IMR-90 (cell line): ENCODE data around the gene HOXB7. TPM values are rescaled to one million over a fixed set of nuclear protein-coding genes. Genes with fewer than 3 reads are reported as not detected.

Source experiments
- ATAC-seq: fragments of 200-7000 bp; cut with Tn5 transposase; 2 replicates; pipeline ENCODE4 v1.9.1; 2020; ENCODE audit warnings: low read depth, mild to moderate bottlenecking, moderate library complexity
- BruUV-seq: library from RNA; stranded (reverse); fragments of 400-500 nt; replicated peaks from 2 replicates; lab custom pipeline; 2021; lab: Mats Ljungman, UMichigan
- CTCF ChIA-PET: fragments of 300-600 bp; formaldehyde crosslinking; extraction: SDS; loops from one replicate; lab custom pipeline; 2021; ENCODE audit warnings: antibody characterized with exemption; lab: Yijun Ruan, JAX
- POLR2A ChIA-PET: fragments of 300-600 bp; sonication (Branson Sonifier 250); formaldehyde crosslinking; loops from one replicate; lab custom pipeline; 2022; ENCODE audit warnings: antibody characterized with exemption; ENCODE audit not compliant: unreplicated experiment; lab: Charles Lee
- DNase-seq: peaks from one replicate; pipeline ENCODE4 v3.0.0; 2013
- H2AFZ ChIP-seq: replicated peaks from 2 replicates; pipeline ENCODE3; 2013; ENCODE audit warnings: low read length, mild to moderate bottlenecking; ENCODE audit not compliant: poor library complexity
- H2AK5ac ChIP-seq: 2 replicates; pipeline ENCODE4 v1.6.1; 2013; ENCODE audit warnings: low read depth, low read length, inconsistent platforms
- H2AK9ac ChIP-seq: replicated peaks from 2 replicates; pipeline ENCODE3; 2013; ENCODE audit warnings: mild to moderate bottlenecking, low read depth, low read length, moderate library complexity; ENCODE audit not compliant: poor library complexity
- H2BK120ac ChIP-seq: 2 replicates; pipeline ENCODE4 v1.6.1; 2013; ENCODE audit warnings: low read depth, low read length, inconsistent platforms
- H2BK15ac ChIP-seq: 3 replicates; pipeline ENCODE4 v1.6.1; 2013; ENCODE audit warnings: low read depth, low read length, inconsistent platforms
- H2BK20ac ChIP-seq: 2 replicates; pipeline ENCODE4 v1.6.1; 2013; ENCODE audit warnings: low read depth, mild to moderate bottlenecking, inconsistent platforms, low read length, moderate library complexity
- H2BK5ac ChIP-seq: 2 replicates; pipeline ENCODE4 v1.6.1; 2013; ENCODE audit warnings: mild to moderate bottlenecking, low read depth, low read length, inconsistent platforms; ENCODE audit not compliant: poor library complexity, severe bottlenecking
- H3K14ac ChIP-seq: replicated peaks from 2 replicates; pipeline ENCODE4 v1.6.1; 2013; ENCODE audit warnings: low read depth, low read length, inconsistent platforms
- H3K18ac ChIP-seq: 2 replicates; pipeline ENCODE4 v1.6.1; 2013; ENCODE audit warnings: low read depth, low read length, control low read depth
- H3K23ac ChIP-seq: 2 replicates; pipeline ENCODE4 v1.6.1; 2013; ENCODE audit warnings: low read depth, low read length, inconsistent platforms
- H3K27ac ChIP-seq: 2 replicates; pipeline ENCODE4 v1.5.1; 2013; ENCODE audit warnings: mild to moderate bottlenecking, control low read depth, low read length; ENCODE audit not compliant: insufficient read depth
- H3K27me3 ChIP-seq: 2 replicates; pipeline ENCODE4 v1.6.1; 2013; ENCODE audit warnings: low read length; ENCODE audit not compliant: control insufficient read depth, insufficient read depth
- H3K36me3 ChIP-seq: 2 replicates; pipeline ENCODE4 v1.6.1; 2013; ENCODE audit warnings: low read length, mixed read lengths; ENCODE audit not compliant: control insufficient read depth, insufficient read depth
- H3K4ac ChIP-seq: 2 replicates; pipeline ENCODE4 v1.6.1; 2013; ENCODE audit warnings: low read depth, low read length, inconsistent platforms
- H3K4me1 ChIP-seq: 2 replicates; pipeline ENCODE4 v1.6.1; 2013; ENCODE audit warnings: low read length, mixed read lengths; ENCODE audit not compliant: control insufficient read depth, insufficient read depth
- H3K4me2 ChIP-seq: 2 replicates; pipeline ENCODE4 v1.6.1; 2013; ENCODE audit warnings: low read depth, mild to moderate bottlenecking, control low read depth, low read length, moderate library complexity
- H3K4me3 ChIP-seq: 2 replicates; pipeline ENCODE4 v1.5.1; 2013; ENCODE audit warnings: low read depth, mild to moderate bottlenecking, control low read depth, low read length, moderate library complexity; ENCODE audit not compliant: insufficient read depth
- H3K56ac ChIP-seq: 2 replicates; pipeline ENCODE4 v1.6.1; 2013; ENCODE audit warnings: low read length, inconsistent platforms; ENCODE audit not compliant: insufficient read depth; ENCODE audit errors: extremely low read depth
- H3K79me1 ChIP-seq, 2 experiments: 2 replicates each; pipeline ENCODE4 v1.6.1; 2013; ENCODE audit warnings: low read length in 2 of 2, inconsistent platforms in 1 of 2, low read depth in 1 of 2
- H3K9ac ChIP-seq: 2 replicates; pipeline ENCODE4 v1.6.1; 2013; ENCODE audit warnings: low read depth, low read length, control low read depth
- H3K9me1 ChIP-seq: 2 replicates; pipeline ENCODE4 v1.6.1; 2013; ENCODE audit warnings: low read length, inconsistent platforms; ENCODE audit not compliant: insufficient read depth
- H3K9me3 ChIP-seq: 2 replicates; pipeline ENCODE4 v1.6.1; 2013; ENCODE audit warnings: low read length; ENCODE audit not compliant: control insufficient read depth, insufficient read depth
- H4K20me1 ChIP-seq: 2 replicates; pipeline ENCODE4 v1.6.1; 2013; ENCODE audit warnings: low read length, inconsistent platforms; ENCODE audit not compliant: insufficient read depth
- H4K5ac ChIP-seq: 2 replicates; pipeline ENCODE4 v1.6.1; 2013; ENCODE audit warnings: mild to moderate bottlenecking, low read depth, low read length, control low read depth
- H4K8ac ChIP-seq, 2 experiments: 2 replicates each; pipeline ENCODE4 v1.6.1; 2013; ENCODE audit warnings: low read depth in 2 of 2, low read length in 2 of 2, control low read depth in 1 of 2, inconsistent platforms in 1 of 2
- H4K91ac ChIP-seq: 2 replicates; pipeline ENCODE4 v1.6.1; 2013; ENCODE audit warnings: low read depth, low read length, inconsistent platforms; ENCODE audit not compliant: insufficient read depth
- BHLHE40 ChIP-seq: fragments of 150-350 bp; IDR thresholded peaks from 2 replicates; pipeline ENCODE4 v1.6.1; 2016; ENCODE audit warnings: mild to moderate bottlenecking, low read depth, low read length
- CEBPB ChIP-seq: IDR thresholded peaks from 2 replicates; pipeline ENCODE4 v1.6.1; 2012; ENCODE audit warnings: low read depth, low read length, improper control_type of control experiment
- CHD1 ChIP-seq: IDR thresholded peaks from 2 replicates; pipeline ENCODE4 v1.6.1; 2012; ENCODE audit warnings: low read depth, low read length, improper control_type of control experiment
- FOS ChIP-seq: fragments of 150-350 bp; IDR thresholded peaks from 2 replicates; pipeline ENCODE4 v1.6.1; 2016; ENCODE audit warnings: low read depth, low read length
- MAFK ChIP-seq: IDR thresholded peaks from 2 replicates; pipeline ENCODE4 v1.6.1; 2012; ENCODE audit warnings: low read depth, low read length, improper control_type of control experiment
- MAZ ChIP-seq: IDR thresholded peaks from 2 replicates; pipeline ENCODE4 v1.6.1; 2012; ENCODE audit warnings: low read depth, mild to moderate bottlenecking, low read length, improper control_type of control experiment, moderate library complexity, borderline replicate concordance
- MXI1 ChIP-seq: IDR thresholded peaks from 2 replicates; pipeline ENCODE4 v1.6.1; 2012; ENCODE audit warnings: low read depth, mild to moderate bottlenecking, low read length, moderate library complexity, borderline replicate concordance
- NFE2L2 ChIP-seq: fragments of 150-350 bp; IDR thresholded peaks from 2 replicates; pipeline ENCODE4 v1.6.1; 2016; ENCODE audit warnings: low read depth, mild to moderate bottlenecking, low read length
- RAD21 ChIP-seq: IDR thresholded peaks from 2 replicates; pipeline ENCODE4 v1.6.1; 2012; ENCODE audit warnings: low read length, improper control_type of control experiment
- RCOR1 ChIP-seq: IDR thresholded peaks from 2 replicates; pipeline ENCODE4 v1.6.1; 2012; ENCODE audit warnings: mild to moderate bottlenecking, low read length, improper control_type of control experiment; ENCODE audit not compliant: insufficient replicate concordance
- RFX5 ChIP-seq: IDR thresholded peaks from 2 replicates; pipeline ENCODE4 v1.8.0; 2012; ENCODE audit warnings: low read depth, mild to moderate bottlenecking, low read length, moderate library complexity
- SMC3 ChIP-seq: fragments of 150-350 bp; IDR thresholded peaks from 2 replicates; pipeline ENCODE4 v1.6.1; 2016; ENCODE audit warnings: low read depth, mild to moderate bottlenecking, antibody characterized with exemption, low read length, moderate library complexity
- WGBS, 2 experiments: methylation state at CpG; one replicate each; pipeline versions ENCODE4 v1.1.5 to v1.1.7; 2013; ENCODE audit warnings: missing lambda C conversion rate in 2 of 2; ENCODE audit not compliant: insufficient read length in 1 of 2; ENCODE audit errors: extremely low coverage in 2 of 2; 5-methylcytosine and 5-hydroxymethylcytosine counted together
- dilution Hi-C: fragments of 300-500 bp; cut with HindIII; formaldehyde crosslinking; loops from one replicate; pipeline ENCODE4 v1.14.3; 2018; ENCODE audit warnings: low sequenced_read_pairs; ENCODE audit not compliant: unreplicated experiment
- in situ Hi-C: fragments of 300-500 bp; cut with MboI; formaldehyde crosslinking; loops from 3 replicates; pipeline ENCODE4 v1.14.3; 2019; ENCODE audit warnings: low sequenced_read_pairs, inconsistent platforms, mixed read lengths
- intact Hi-C: fragments of 100-400 bp; cut with micrococcal nuclease; formaldehyde crosslinking; loops from 2 replicates; pipeline ENCODE4 v1.10.0; 2022
- polyA plus RNA-seq, 3 experiments: library from polyadenylated mRNA; depleted of rRNA; stranded (reverse); fragments of >200 nt; gene quantifications; 2 replicates each; pipeline ENCODE4 v1.2.3, GENCODE V29; 2012; ENCODE audit warnings: low replicate concordance in 1 of 3
- total RNA-seq: library from RNA; depleted of rRNA; stranded (reverse); fragments of >200 nt; gene quantifications from 2 replicates; pipeline ENCODE4 v1.2.3, GENCODE V29; 2012
- TF ChIP-seq, protein P1 (sequence below): conservative IDR thresholded peaks from 2 replicates; pipeline ENCODE4 v1.5.1; 2012; ENCODE audit warnings: mild to moderate bottlenecking, low read depth, low read length, improper control_type of control experiment
- TF ChIP-seq, protein P2 (sequence below): fragments of 150-350 bp; IDR thresholded peaks from 2 replicates; pipeline ENCODE4 v1.6.1; 2016; ENCODE audit warnings: low read depth, mild to moderate bottlenecking, low read length, moderate library complexity, borderline replicate concordance

HOXB7 gene
- total and polyA plus RNA-seq, 2 of the 4 experiments (the other 2 are of a cell fraction) = 1.8 to 6.7 TPM

DNA sequence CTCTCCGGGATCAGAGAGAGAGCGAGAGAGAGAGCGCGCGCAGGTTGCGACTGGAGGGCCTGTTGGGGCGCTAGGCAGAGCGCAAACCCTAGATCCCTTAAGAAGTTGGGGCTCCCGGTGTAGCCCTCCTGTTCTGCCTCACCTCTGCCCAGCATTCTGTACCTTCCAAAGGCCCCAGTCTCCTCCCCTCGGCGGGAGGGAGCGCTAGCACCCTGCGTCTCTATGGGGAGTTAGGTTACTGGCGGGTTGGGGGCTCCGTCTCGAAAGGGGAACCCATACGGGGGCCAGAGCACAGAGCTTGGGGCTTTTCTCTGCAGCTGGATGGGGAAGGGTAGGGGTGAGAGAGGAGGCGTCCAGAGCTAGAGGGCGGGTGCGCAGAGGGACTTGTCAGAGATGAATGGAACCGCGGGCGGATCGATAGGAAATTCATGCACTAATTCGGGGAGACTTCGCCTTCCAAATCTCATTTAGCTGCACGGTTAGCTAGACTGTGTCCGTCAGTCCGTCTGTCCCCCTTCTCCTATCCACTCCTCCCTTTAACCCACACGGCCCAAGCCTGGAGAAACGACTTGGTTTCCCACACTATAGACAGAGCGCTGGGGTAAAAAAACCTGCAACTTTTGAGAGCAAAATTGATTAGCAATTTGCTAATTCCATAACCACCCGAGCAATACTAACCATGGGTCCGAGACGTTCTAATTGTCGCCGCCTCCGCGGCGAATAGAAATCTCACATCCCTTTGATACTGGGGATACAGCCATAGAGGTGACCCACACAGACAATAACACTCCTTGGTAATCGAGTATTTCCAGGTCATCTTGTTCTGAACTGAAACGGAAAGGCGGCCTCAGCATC lies 32.0 kb downstream of the HOXB7 start:
- Histone ChIP-seq H2BK5ac (peak overlapping the region; percentile 99), H3K18ac (peak overlapping the region; percentile 93), H3K9me1 (no peaks in the 10 kb centered on the region; the same call in 1 of the 2 replicates), H3K36me3 (peaks cover 33% of the 10 kb centered on the region), H2BK20ac (peak overlapping the region; percentile 61), H3K4me2 (peak overlapping the region; percentile 91), H2BK120ac (peak overlapping the region; percentile 93), H4K91ac (peak overlapping the region; percentile 92), H3K23ac (peak overlapping the region; percentile 100), H3K14ac (peak overlapping the region; percentile 97), H3K27me3 (no peaks in the 10 kb centered on the region), H3K4me1 (peaks cover 14% of the 10 kb centered on the region), H3K9me3 (no peaks in the 10 kb centered on the region), H3K9ac (peak overlapping the region; percentile 96), H3K27ac (peak overlapping the region; percentile 99), H3K4ac (peak overlapping the region; percentile 97), H3K79me1 (no peaks in the 10 kb centered on the region), H4K8ac (peak overlapping the region; percentile 89 to 94), H4K5ac (peak overlapping the region; percentile 93), H2AK5ac (peak overlapping the region; percentile 87), H3K56ac (peak overlapping the region; percentile 99), H2AK9ac (peak overlapping the region; percentile 75), H3K4me3 (peak overlapping the region; percentile 60), H2BK15ac (peak overlapping the region; percentile 63; the same call in 2 of the 3 replicates), H4K20me1 (peaks cover 5% of the 10 kb centered on the region), H2AFZ (peak overlapping the region; percentile 71)
- in situ Hi-C loops (no loop called here), intact Hi-C loops (no loop called here), dilution Hi-C loops (no loop called here)
- ATAC-seq = no peak
- POLR2A ChIA-PET = interaction anchor here (1.7 kb wide), 1 partner anchor 32 kb away, joined by 4 read pairs; no protein-coding TSS in a partner anchor
- no TSS peak for BruUV-seq
- DNase-seq = peak; percentile 63
- CTCF ChIA-PET = interaction anchor here (0.6 kb wide), 1 partner anchor 247 kb away, joined by 6 read pairs; no protein-coding TSS in a partner anchor
- 1% methylated on average over 12 of the region's 43 CpGs; no CpG with 5 or more reads in 1 of the 2 experiments for WGBS, 2 experiments
- TF ChIP-seq BHLHE40 = no peak
- TF ChIP-seq RAD21 = no peak
- TF ChIP-seq, protein P1, sequence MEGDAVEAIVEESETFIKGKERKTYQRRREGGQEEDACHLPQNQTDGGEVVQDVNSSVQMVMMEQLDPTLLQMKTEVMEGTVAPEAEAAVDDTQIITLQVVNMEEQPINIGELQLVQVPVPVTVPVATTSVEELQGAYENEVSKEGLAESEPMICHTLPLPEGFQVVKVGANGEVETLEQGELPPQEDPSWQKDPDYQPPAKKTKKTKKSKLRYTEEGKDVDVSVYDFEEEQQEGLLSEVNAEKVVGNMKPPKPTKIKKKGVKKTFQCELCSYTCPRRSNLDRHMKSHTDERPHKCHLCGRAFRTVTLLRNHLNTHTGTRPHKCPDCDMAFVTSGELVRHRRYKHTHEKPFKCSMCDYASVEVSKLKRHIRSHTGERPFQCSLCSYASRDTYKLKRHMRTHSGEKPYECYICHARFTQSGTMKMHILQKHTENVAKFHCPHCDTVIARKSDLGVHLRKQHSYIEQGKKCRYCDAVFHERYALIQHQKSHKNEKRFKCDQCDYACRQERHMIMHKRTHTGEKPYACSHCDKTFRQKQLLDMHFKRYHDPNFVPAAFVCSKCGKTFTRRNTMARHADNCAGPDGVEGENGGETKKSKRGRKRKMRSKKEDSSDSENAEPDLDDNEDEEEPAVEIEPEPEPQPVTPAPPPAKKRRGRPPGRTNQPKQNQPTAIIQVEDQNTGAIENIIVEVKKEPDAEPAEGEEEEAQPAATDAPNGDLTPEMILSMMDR = no peak
- TF ChIP-seq, protein P2, sequence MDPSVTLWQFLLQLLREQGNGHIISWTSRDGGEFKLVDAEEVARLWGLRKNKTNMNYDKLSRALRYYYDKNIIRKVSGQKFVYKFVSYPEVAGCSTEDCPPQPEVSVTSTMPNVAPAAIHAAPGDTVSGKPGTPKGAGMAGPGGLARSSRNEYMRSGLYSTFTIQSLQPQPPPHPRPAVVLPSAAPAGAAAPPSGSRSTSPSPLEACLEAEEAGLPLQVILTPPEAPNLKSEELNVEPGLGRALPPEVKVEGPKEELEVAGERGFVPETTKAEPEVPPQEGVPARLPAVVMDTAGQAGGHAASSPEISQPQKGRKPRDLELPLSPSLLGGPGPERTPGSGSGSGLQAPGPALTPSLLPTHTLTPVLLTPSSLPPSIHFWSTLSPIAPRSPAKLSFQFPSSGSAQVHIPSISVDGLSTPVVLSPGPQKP = no peak
- no peak for TF ChIP-seq RFX5
- no peak for TF ChIP-seq MAFK
- no peak for TF ChIP-seq FOS
- no peak for TF ChIP-seq CEBPB
- TF ChIP-seq CHD1 = no peak
- no peak for TF ChIP-seq NFE2L2
- no peak for TF ChIP-seq SMC3
- TF ChIP-seq MAZ = no peak
- no peak for TF ChIP-seq RCOR1
- no peak for TF ChIP-seq MXI1
